OCI-LY1 (cell line): ENCODE data around the gene ADRB1.

ENCODE experiments used
- H2AFZ ChIP-seq: fragments of 200-600 bp; sonication (generic), shearing (Covaris generic); 2 replicates; pipeline ENCODE4 v1.6.0; 2014; ENCODE audit warnings: antibody characterized with exemption, mild to moderate bottlenecking, low read length
- H3F3A ChIP-seq: fragments of 200-600 bp; sonication (generic), shearing (Covaris generic); 2 replicates; pipeline ENCODE4 v1.6.0; 2014; ENCODE audit warnings: mild to moderate bottlenecking, antibody characterized with exemption, low read length, moderate library complexity; ENCODE audit not compliant: insufficient read depth
- H3K27ac ChIP-seq: fragments of 200-600 bp; sonication (generic); 2 replicates; pipeline ENCODE4 v1.5.1; 2014; ENCODE audit warnings: low read length, mixed run types, mild to moderate bottlenecking, low read depth; ENCODE audit not compliant: poor library complexity, severe bottlenecking
- H3K27me3 ChIP-seq: fragments of 200-600 bp; sonication (generic); 2 replicates; pipeline ENCODE4 v1.6.0; 2014; ENCODE audit warnings: antibody characterized with exemption, mild to moderate bottlenecking, low read length, moderate library complexity; ENCODE audit not compliant: insufficient read depth
- H3K36me3 ChIP-seq: fragments of 200-600 bp; sonication (generic); 2 replicates; pipeline ENCODE4 v1.6.1; 2014; ENCODE audit warnings: mild to moderate bottlenecking, antibody characterized with exemption, low read length, moderate library complexity, mixed read lengths; ENCODE audit not compliant: insufficient read depth
- H3K4me1 ChIP-seq: fragments of 200-600 bp; sonication (generic); 2 replicates; pipeline ENCODE4 v1.5.1; 2014; ENCODE audit warnings: mild to moderate bottlenecking, low read length, moderate library complexity; ENCODE audit not compliant: insufficient read depth, severe bottlenecking
- H3K4me2 ChIP-seq: fragments of 200-600 bp; sonication (generic), shearing (Covaris generic); 2 replicates; pipeline ENCODE4 v1.6.1; 2014; ENCODE audit warnings: low read length
- H3K4me3 ChIP-seq: fragments of 200-600 bp; sonication (generic); 2 replicates; pipeline ENCODE4 v1.5.1; 2014; ENCODE audit warnings: low read length, low read depth, mild to moderate bottlenecking, mixed read lengths; ENCODE audit not compliant: poor library complexity, severe bottlenecking
- H3K79me2 ChIP-seq: fragments of 200-600 bp; shearing (Covaris generic); 2 replicates; pipeline ENCODE4 v1.6.1; 2016; ENCODE audit warnings: mixed run types, low read length, mixed read lengths; ENCODE audit not compliant: insufficient read depth
- H3K9ac ChIP-seq: fragments of 200-600 bp; sonication (generic), shearing (Covaris generic); 2 replicates; pipeline ENCODE4 v1.6.1; 2014; ENCODE audit warnings: mild to moderate bottlenecking, low read length, mixed read lengths
- H3K9me2 ChIP-seq: fragments of 200-600 bp; sonication (generic), shearing (Covaris generic); 2 replicates; pipeline ENCODE4 v1.6.1; 2014; ENCODE audit warnings: low read depth, mild to moderate bottlenecking, low read length, mixed read lengths
- H3K9me3 ChIP-seq: fragments of 200-600 bp; shearing (Covaris generic); 2 replicates; pipeline ENCODE4 v1.6.1; 2014; ENCODE audit warnings: low read length, mixed read lengths
- H4K20me1 ChIP-seq: fragments of 200-600 bp; sonication (generic), shearing (Covaris generic); 2 replicates; pipeline ENCODE4 v1.6.0; 2016; ENCODE audit warnings: mild to moderate bottlenecking, low read length; ENCODE audit not compliant: insufficient read depth
- CTCF ChIP-seq: fragments of 200-600 bp; sonication (generic), shearing (Covaris generic); IDR thresholded peaks from 2 replicates; pipeline ENCODE4 v1.5.1; 2017; ENCODE audit warnings: mild to moderate bottlenecking, antibody characterized with exemption, low read length, moderate library complexity, mixed read lengths
- EZH2 ChIP-seq: fragments of 200-600 bp; sonication (generic), shearing (Covaris generic); IDR thresholded peaks from 2 replicates; pipeline ENCODE4 v1.8.0; 2017; ENCODE audit warnings: borderline replicate concordance, mixed run types, mild to moderate bottlenecking, antibody characterized with exemption, low read length, moderate library complexity, mixed read lengths

The ADRB1 gene

GRCh38 chr10:114028425-114028824 lies 15.2 kb upstream of the ADRB1 start:
- H4K20me1 ChIP-seq = no peaks in the 10 kb centered on the region
- H3K4me3 ChIP-seq = no peak overlapping the region
- no peaks in the 10 kb centered on the region for H3K36me3 ChIP-seq
- H3K4me2 ChIP-seq = no peak overlapping the region
- no peaks in the 10 kb centered on the region for H3K79me2 ChIP-seq
- H3K9me3 ChIP-seq = no peaks in the 10 kb centered on the region
- no peaks in the 10 kb centered on the region for H3K9me2 ChIP-seq
- H3K4me1 ChIP-seq = peaks cover 17% of the 10 kb centered on the region
- H3K27me3 ChIP-seq = no peaks in the 10 kb centered on the region
- TF ChIP-seq EZH2 (no peak), CTCF (no peak)
- H2AFZ ChIP-seq = no peak overlapping the region
- no peak overlapping the region for H3K9ac ChIP-seq
- H3K27ac ChIP-seq = no peak overlapping the region
- no peaks in the 10 kb centered on the region for H3F3A ChIP-seq

- Histone ChIP-seq H3F3A (no peaks in the 10 kb centered on the region), H3K79me2 (no peaks in the 10 kb centered on the region), H3K4me3 (no peak overlapping the region), H3K27me3 (no peaks in the 10 kb centered on the region), H3K9ac (no peak overlapping the region), H3K9me2 (no peaks in the 10 kb centered on the region), H3K9me3 (no peaks in the 10 kb centered on the region), H4K20me1 (no peaks in the 10 kb centered on the region), H2AFZ (no peak overlapping the region), H3K4me2 (no peak overlapping the region), H3K27ac (no peak overlapping the region), H3K4me1 (peaks cover 12% of the 10 kb centered on the region), H3K36me3 (no peaks in the 10 kb centered on the region)
- TF ChIP-seq EZH2 (no peak), CTCF (no peak)
These were observed 14.0 kb upstream of the ADRB1 start for GRCh38 chr10:114029655-114030054.

GRCh38 chr10:114030140-114030539 lies 13.5 kb upstream of the ADRB1 start:
- H4K20me1 ChIP-seq = no peaks in the 10 kb centered on the region
- H3K9me3 ChIP-seq = no peaks in the 10 kb centered on the region
- H3K27ac ChIP-seq = no peak overlapping the region
- no peaks in the 10 kb centered on the region for H3K27me3 ChIP-seq
- H3K4me1 ChIP-seq = peaks cover 8% of the 10 kb centered on the region
- H3K36me3 ChIP-seq = no peaks in the 10 kb centered on the region
- no peak for TF ChIP-seq CTCF
- no peak for TF ChIP-seq EZH2
- no peaks in the 10 kb centered on the region for H3F3A ChIP-seq
- no peaks in the 10 kb centered on the region for H3K79me2 ChIP-seq
- H3K4me2 ChIP-seq = no peak overlapping the region
- H3K4me3 ChIP-seq = no peak overlapping the region
- no peaks in the 10 kb centered on the region for H3K9me2 ChIP-seq
- H3K9ac ChIP-seq = no peak overlapping the region
- H2AFZ ChIP-seq = no peak overlapping the region
